ENCODE data around the gene PRKCE.

The PRKCE gene

GRCh38 chr2:45789961-45790723 lies 138.7 kb downstream of the PRKCE start:
- no peak for TF ChIP-seq CTCF (IDR thresholded peaks at IDR 0.05; ENCODE audit: insufficient read depth, missing control alignments)
- no peak for FAIRE-seq
- DNase-seq (ENCODE audit: insufficient read length, low spot score): no peak

- DNase-seq (ENCODE audit: insufficient read length, low spot score): no peak
- FAIRE-seq: no peak
Observed at GRCh38 chr2:45793305-45793962, 142.0 kb downstream of the PRKCE start.

GRCh38 chr2:45794134-45794617 lies 142.7 kb downstream of the PRKCE start:
- FAIRE-seq (no peak), DNase-seq (ENCODE audit: insufficient read length, low spot score) (no peak)
- no peak for TF ChIP-seq CTCF (IDR thresholded peaks at IDR 0.05; ENCODE audit: insufficient read depth, missing control alignments)

More at GRCh38 chr2:45793305-45793962, 142.0 kb downstream of the PRKCE start:
- no peak for TF ChIP-seq CTCF (IDR thresholded peaks at IDR 0.05; ENCODE audit: insufficient read depth, missing control alignments)

- FAIRE-seq: no peak
Observed at GRCh38 chr2:45796500-45796899, 145.0 kb downstream of the PRKCE start.

GRCh38 chr2:45797451-45798230 lies 146.2 kb downstream of the PRKCE start:
- FAIRE-seq: no peak
- TF ChIP-seq CTCF (IDR thresholded peaks at IDR 0.05; ENCODE audit: insufficient read depth, missing control alignments): no peak
- DNase-seq (ENCODE audit: insufficient read length, low spot score): no peak

More at GRCh38 chr2:45796500-45796899, 145.0 kb downstream of the PRKCE start:
- DNase-seq (ENCODE audit: insufficient read length, low spot score): no peak
- no peak for TF ChIP-seq CTCF (IDR thresholded peaks at IDR 0.05; ENCODE audit: insufficient read depth, missing control alignments)

GRCh38 chr2:45799679-45800381 lies 148.4 kb downstream of the PRKCE start:
- FAIRE-seq (no peak), DNase-seq (ENCODE audit: insufficient read length, low spot score) (no peak)
- no peak for TF ChIP-seq CTCF (IDR thresholded peaks at IDR 0.05; ENCODE audit: insufficient read depth, missing control alignments)

All from D721Med (cell line).